ENCODE results near the gene FTCD.
A peak's percentile ranks its signal among the peaks of the same experiment; 100 is the strongest.
"Not testable (repeated sequence)": the region's sequence is repeated elsewhere in the genome, so short reads cannot be mapped to it uniquely, and the experiment has no call there.

Gene FTCD

GRCh38 chr21:46152927-46153246 lies 2.5 kb downstream of the FTCD start:
- DNase-seq, result no peak

- DNase-seq, result no peak
These were observed 3.1 kb downstream of the FTCD start for GRCh38 chr21:46151989-46152926.

DNA sequence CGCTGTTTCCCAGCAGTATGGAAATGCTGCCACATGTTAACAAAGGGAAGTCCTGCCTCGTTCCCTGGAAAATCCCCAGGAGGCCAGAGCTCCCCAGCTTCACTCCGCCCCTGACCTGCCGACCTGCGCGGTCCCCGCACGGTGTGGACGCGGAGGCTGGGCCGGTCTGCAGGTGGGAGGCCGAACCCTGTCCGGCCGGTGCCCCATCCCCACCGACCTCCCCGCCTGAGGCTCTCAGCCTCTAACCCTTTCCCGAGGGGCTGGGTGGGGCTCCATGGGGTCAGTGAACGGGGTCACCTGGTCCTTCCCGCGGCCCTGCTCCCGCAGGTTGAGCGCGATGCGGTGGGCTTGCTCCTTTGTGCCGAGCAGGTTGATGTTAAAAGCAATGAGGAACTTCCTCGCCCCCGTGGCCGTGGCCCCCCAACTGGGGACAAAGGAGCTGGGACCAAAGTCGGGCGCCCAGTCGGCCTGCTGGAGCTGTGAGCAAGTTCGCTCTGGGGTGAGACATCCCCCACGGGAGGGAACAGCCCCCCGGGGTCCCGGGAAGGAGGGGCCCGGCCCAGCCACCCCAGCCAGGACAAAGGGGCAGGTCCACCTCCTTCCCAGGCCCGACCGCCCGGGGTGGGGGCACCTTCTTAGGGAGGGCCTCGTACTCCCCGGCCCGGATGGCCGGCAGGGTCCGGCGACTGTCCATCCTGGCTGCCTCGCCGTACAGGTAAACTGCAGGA lies 4.0 kb downstream of the FTCD start:
- DNase-seq, result no peak

DNA sequence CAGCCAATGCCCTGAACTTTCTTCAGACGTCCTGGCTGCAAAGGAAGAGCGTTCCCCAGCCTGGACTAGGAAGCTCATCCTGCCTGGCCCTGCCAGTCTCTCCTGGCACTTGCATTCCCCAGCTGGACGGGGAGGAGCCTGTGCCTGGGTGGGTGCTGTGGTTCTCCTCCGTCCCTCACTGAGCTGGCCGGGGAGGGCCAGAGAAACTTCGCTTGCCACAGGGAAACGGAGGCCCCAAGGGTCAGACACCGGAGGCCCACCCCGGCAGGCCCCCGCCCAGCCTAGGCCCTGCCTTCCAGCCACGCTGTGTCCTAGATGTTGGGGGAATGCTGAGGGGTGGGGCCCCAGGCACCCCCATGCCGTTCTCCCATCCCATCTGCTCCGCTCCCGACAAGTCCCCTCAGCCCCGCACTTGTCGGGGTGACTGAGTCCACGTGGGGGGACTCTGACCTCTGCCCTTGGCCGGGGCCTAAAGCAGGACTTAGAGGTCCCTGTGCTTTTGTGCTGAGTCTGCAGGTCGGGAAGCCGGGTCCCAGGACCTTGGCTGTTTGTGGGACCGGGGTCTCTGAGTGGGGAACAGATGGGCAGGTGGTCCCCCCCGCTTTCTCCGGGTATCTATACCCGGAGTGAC lies 4.8 kb downstream of the FTCD start:
- no peak for DNase-seq

- no peak for DNase-seq
These were observed 5.3 kb downstream of the FTCD start for GRCh38 chr21:46150073-46150472.

GRCh38 chr21:46149205-46149901 lies 6.0 kb downstream of the FTCD start:
- DNase-seq, result no peak

DNA sequence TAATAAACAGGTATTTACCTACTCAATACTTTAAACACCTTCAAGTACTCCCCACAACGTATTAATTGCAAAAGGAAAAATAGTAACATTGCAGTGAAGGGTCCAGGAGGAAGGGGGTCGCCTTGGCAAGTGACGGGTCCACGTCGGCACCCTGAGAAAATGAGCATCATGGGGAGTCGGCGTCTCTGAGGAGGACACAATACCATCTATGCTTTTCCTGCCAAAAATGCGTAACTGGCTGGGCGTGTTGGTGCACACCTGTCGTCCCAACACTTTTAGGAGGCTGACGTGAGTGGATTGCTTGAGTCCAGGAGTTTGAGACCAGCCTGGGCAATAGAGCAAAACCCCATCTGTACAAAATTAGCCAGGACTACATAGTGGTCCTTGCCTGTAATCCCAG lies 7.3 kb downstream of the FTCD start:
- no peak for DNase-seq

GRCh38 chr21:46147429-46147828 lies 8.0 kb downstream of the FTCD start:
- peak; percentile 1 for DNase-seq

DNA sequence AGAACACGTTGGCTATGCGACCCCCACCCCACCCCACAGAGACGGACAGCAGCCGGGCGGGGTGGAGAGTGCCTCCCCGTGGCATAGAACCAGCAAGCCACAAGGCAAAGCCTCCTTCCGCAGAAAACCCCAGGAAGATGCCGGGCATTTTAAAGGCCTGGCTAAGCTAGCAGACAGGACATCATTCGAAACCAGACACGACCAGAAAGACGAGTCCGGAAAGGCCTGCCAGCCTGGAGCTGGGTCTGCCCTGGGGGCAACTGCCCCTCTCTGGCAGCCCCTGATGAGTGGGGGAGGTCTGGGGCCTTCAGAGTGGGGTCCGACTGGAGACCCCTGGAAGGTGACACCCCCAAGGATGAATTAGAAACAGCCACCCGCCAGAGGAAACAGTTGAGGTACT lies 8.5 kb downstream of the FTCD start:
- no peak for DNase-seq

- DNase-seq, result no peak
These were observed 9.3 kb downstream of the FTCD start for GRCh38 chr21:46145840-46146691.

DNA sequence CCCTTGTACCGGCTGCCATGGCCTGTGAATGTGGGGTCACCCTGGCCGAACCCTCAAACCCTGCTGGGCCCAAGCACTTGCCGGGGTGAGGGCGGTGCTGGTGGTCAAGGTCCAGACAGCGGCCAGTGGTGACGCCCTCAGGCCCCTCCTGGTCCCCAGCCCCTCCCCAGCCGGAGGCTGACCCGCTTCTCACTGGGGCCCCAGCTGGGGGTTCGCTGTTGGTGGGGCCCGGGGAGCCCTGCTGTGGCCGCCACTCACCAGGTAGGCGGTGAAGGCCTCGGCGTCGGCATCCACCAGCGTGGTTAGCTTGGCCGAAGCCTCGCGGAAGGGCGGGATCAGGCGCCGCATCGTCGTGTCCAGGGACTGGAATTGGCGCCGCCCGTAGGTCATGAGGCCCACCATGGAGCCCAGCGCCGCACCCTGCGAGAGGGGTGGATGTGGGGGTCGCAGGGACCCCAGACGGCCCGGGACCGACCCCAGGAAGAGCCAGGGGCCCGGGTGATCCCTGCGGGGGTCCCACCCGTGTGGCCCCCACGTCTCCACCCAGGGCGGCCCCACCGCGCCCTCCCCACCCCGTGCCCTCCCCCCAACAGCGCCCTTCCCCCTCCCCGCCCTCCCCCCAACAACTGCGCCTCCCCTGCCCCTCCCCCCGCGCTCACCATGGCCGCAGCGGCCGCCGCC lies 10.1 kb downstream of the FTCD start:
- DNase-seq, result no peak

- DNase-seq, result no peak
These were observed 10.8 kb downstream of the FTCD start for GRCh38 chr21:46144464-46145070.

DNA sequence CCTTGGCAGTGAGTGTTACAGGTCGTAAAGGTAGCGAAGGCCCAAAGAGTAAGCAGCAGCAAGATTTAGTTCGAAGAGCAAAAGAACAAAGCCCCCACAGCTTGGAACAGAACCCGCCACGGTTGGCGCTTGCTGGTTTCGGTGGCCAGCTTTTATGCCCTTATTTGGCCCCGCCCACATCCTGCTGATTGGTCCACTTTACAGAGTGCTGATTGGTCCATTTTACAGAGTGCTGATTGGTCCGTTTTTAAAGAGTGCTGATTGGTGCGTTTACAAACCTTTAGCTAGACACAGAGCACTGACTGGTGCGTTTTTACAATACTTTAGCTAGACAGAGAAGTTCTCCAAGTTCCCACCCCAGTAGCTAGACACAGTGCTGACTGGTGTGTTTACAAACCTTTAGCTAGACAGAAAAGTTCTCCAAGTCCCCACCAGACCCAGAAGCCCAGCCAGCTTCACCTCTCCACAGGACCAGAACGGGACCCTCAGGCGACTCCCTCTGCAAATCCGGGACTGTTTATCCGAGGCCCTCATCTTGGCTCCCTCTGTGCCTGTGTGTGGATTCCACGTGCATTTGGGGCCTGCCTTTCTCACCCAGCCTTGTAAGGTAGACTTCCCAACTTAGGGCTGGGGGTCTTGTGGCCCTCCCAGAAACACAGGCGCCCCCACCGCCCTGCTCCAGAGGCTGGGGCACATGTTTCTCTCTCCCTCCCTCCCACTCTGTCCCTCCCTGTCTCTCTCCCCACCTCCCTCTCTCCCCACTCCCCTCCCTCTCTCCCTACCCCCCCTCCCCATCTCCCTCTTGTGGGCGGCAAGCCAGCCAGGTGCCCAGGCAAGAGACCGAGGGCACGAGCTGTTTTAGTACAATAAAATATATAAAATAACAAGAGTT lies 12.6 kb downstream of the FTCD start:
- no peak for DNase-seq

DNA sequence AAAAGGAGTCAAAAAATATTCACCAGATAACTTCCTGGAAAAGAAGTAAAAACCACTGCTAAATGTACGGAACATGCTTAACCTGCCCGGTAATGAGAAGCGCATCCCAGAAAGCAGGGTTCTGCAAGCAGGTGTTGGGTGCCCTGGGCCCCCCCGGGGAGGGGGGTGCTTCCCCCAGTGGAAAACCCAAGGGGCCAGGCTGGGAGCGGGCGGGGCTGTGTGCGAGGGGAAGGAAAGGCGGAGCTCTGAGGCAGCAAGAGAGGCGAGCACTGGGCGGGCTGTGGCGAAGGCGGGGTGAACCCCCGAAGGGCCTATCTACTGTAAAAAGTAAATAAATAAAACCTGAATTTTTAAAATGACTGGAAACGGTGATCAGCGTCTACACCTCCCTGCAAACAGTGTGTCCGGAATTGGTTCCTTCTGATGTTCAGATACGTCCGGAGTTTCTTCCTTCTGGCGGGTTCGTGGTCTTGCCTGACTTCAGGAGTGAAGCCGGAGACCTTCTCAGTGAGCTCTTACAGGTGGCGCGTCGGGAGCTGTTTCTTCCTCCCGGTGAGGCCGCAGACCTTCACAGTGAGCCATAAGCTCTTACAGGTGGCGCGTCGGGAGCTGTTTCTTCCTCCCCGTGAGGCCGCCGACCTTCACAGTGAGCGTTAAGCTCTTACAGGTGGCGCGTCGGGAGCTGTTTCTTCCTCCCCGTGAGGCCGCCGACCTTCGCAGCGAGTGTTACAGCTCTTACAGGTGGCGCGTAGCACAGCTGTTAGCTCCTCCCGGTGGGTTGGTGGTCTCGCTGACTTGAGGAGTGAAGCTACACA lies 13.4 kb downstream of the FTCD start:
- DNase-seq, result no peak

DNA sequence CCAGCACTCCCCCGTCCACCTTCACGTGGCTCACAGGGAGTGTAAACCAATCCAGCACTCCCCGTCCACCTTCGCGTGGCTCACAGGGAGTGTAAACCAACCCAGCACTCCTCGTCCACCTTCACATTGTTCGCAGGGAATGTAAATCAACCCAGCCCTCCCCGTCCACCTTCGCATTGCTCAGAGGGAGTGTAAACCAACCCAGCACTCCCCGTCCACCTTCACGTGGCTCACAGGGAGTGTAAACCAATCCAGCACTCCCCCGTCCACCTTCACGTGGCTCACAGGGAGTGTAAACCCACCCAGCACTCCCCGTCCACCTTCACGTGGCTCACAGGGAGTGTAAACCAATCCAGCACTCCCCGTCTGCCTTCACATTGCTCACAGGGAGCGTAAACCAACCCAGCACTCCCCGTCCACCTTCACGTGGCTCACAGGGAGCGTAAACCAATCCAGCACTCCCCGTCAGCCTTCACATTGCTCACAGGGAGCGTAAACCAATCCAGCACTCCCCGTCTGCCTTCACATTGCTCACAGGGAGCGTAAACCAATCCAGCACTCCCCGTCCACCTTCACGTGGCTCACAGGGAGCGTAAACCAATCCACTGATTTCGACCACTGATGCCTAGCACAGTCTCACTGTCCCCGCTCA lies 14.9 kb downstream of the FTCD start:
- DNase-seq, result not testable (repeated sequence)

DNA sequence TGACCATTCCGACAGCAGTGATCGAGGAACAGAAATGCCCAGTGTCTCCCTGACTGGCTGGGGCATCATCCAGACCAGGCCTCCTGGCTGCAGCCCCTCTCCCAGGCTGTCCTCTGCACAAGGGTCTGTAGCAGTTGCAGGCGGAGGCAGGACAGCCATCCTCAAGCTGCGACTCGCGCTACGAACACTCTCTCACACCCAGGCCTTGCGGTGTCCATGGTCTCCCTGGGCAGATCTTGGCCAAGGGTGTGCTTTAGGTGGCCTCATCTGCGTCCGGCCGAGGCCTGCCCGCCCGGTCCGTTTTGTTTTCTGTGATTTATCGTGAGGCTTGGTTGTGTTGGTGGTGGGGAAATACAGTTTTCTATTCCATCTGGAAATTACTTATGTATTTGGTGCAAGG lies 15.7 kb downstream of the FTCD start:
- no peak for DNase-seq

DNA sequence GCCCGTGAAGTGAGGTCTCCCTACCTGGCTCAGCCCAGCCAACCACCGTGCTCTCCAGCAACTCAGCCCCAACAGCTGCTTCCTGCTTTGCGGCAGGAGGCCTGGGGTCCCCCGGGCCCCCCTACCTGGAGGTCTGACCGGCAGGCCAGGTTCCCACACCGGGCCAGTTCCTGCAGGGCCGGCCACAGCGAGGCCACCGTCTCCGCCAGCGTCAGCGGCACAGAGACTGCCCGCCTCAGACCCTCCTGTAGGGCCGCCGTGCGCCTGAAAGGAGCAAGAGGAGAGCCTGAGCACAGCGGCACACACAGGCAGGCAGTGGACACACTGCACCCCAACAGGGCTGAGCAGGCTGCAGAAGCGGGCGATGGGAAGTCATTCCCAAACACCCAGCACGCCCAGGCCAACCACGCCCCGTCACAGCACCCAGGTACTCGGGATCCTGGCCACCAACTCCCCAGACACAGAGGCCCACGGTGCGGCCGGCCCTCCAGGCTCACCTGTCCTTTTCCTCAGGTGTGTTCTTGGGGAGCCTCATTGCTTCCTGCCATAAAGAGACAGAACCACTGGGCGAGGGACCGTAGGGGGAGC lies 16.9 kb downstream of the FTCD start:
- no peak for DNase-seq

DNA sequence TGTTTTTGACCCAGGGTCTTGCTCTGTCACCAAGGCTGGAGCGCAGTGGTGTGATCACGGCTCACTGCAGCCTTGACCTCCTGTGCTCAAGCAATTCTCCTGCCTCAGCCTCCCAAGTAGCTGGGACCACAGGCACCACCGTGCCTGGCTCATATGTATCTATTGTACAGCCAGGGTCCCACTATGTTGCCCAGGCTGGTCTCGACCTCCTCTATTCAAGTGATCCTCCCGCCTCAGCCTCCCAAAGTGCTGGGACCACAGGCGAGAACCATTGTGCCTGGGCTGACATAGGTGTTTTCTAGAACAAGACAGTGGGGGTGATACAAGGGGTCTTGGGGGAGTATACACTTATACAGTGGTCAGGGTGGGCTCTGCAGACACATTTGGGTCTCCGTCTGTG lies 17.5 kb downstream of the FTCD start:
- no peak for DNase-seq
